HFFc6 (cell line): ENCODE results near the gene NRL. TPM values are rescaled to one million over a fixed set of nuclear protein-coding genes. Genes with fewer than 3 reads are reported as not detected.

ENCODE experiments used
- DNase-seq: peaks from one replicate; pipeline ENCODE4 v3.0.0-alpha.2; 2018
- H3K27ac Mint-ChIP-seq: 2 replicates; pipeline ENCODE4 v1.8.0; 2020; ENCODE audit warnings: mild to moderate bottlenecking, mixed read lengths
- H3K27me3 Mint-ChIP-seq: 2 replicates; pipeline ENCODE4 v1.8.0; 2021; ENCODE audit warnings: mild to moderate bottlenecking, moderate library complexity, mixed read lengths; ENCODE audit not compliant: insufficient read depth
- H3K36me3 Mint-ChIP-seq: 2 replicates; pipeline ENCODE4 v1.8.0; 2021; ENCODE audit warnings: low read depth, mixed read lengths
- H3K4me1 Mint-ChIP-seq: 2 replicates; pipeline ENCODE4 v1.8.0; 2020; ENCODE audit warnings: low read depth, mixed read lengths
- H3K4me3 Mint-ChIP-seq: 2 replicates; pipeline ENCODE4 v1.8.0; 2020; ENCODE audit warnings: mild to moderate bottlenecking, moderate library complexity, mixed read lengths
- H3K9me3 Mint-ChIP-seq: 2 replicates; pipeline ENCODE4 v1.8.0; 2020; ENCODE audit warnings: mild to moderate bottlenecking, mixed read lengths
- total RNA-seq, 6 experiments: library from RNA; stranded (reverse); fragmentation: NEBNext Ultra II Directional; extraction: Animal tissue kit (Norgen Biotek cat#: 25700); gene quantifications; 2 replicates in 1 of 6; 3 replicates in 5 of 6; pipeline ENCODE4 v1.2.3, GENCODE V29; 2021
- TF ChIP-seq, protein P1 (sequence below): fragments of 200-600 bp; sonication (generic); IDR thresholded peaks from 2 replicates; pipeline ENCODE4 v1.5.0; 2021; ENCODE audit warnings: antibody characterized with exemption, mild to moderate bottlenecking

Gene NRL
- total RNA-seq, 6 experiments from 2014 or later = 0.26 to 0.85 (median 0.49) TPM

DNA sequence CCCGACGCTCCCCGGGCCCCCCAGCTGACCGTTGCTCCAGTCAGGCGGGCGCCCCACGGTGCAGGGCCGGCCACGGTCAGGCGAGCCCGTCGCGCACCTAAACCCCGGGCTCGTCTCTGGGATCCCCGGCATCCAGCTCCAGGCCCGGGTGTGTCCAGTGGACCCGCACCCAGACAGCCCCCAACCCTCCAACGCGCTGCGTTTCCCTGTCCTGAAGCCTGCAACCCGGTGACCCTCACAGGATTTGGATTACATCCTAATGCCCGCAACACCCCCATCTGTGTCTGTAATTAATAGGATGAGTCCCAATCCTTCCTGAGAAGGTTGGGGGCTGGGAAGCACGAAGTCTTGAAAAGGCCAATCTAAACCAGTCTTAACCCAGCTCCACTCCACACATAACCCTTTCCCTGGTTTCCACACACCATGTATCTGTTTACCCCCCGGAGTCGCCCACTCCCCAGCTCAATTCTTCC, 33.0 kb downstream of the NRL start:
- H3K27me3 Mint-ChIP-seq = peaks cover 37% of the 10 kb centered on the region
- no peak overlapping the region for H3K27ac Mint-ChIP-seq
- H3K9me3 Mint-ChIP-seq = no peaks in the 10 kb centered on the region
- no peaks in the 10 kb centered on the region for H3K36me3 Mint-ChIP-seq
- H3K4me3 Mint-ChIP-seq = peak overlapping the region; percentile 75
- TF ChIP-seq, protein P1, sequence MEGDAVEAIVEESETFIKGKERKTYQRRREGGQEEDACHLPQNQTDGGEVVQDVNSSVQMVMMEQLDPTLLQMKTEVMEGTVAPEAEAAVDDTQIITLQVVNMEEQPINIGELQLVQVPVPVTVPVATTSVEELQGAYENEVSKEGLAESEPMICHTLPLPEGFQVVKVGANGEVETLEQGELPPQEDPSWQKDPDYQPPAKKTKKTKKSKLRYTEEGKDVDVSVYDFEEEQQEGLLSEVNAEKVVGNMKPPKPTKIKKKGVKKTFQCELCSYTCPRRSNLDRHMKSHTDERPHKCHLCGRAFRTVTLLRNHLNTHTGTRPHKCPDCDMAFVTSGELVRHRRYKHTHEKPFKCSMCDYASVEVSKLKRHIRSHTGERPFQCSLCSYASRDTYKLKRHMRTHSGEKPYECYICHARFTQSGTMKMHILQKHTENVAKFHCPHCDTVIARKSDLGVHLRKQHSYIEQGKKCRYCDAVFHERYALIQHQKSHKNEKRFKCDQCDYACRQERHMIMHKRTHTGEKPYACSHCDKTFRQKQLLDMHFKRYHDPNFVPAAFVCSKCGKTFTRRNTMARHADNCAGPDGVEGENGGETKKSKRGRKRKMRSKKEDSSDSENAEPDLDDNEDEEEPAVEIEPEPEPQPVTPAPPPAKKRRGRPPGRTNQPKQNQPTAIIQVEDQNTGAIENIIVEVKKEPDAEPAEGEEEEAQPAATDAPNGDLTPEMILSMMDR = no peak
- H3K4me1 Mint-ChIP-seq = no peaks in the 10 kb centered on the region
- no peak for DNase-seq

DNA sequence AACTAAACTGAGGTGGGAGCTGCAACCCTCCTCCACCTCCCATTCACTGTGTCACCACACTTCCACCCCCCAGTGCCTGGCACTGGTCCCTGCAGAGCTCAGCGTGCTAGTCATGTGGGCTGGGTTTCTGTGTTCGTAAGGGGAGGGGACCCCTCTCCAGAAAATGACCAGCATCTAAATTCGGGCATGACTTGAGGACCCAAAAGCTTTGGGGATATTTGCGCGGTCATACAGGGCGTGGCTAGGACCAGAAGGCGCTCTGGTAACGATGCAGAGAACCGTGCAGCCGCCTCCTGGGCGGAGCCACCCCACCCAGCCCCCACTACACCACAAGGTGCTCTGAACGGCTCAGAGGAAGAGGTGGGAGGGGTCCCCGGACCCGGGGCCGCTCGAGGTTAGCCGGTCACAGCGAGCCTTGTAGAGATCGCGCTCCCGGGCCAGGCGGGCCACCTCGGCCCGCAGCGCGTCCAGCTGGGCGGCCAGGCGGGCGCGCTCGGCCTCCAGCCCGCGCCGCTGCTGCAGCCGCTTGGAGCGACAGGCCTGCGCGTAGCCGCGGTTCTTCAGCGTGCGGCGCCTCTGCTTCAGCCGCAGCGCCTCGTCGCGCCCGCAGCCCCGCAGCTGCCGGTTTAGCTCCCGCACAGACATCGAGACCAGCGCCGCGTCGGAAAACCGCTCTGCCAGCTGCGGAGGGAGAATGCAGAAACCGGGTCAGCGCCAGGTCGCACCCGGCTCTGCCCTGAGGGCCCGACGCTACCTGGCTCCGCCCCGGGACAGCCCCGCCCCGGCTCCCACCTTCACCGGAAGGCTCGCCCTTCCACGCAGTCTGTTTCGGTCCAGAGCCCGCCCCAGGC, 33.6 kb downstream of the NRL start:
- H3K36me3 Mint-ChIP-seq = no peaks in the 10 kb centered on the region
- peaks cover 38% of the 10 kb centered on the region for H3K27me3 Mint-ChIP-seq

GRCh38 chr14:24080142-24080530, 34.6 kb downstream of the NRL start:
- Mint-ChIP-seq H3K27ac (no peak overlapping the region), H3K9me3 (no peaks in the 10 kb centered on the region)
- TF ChIP-seq, protein P1 = no peak

More for the DNA sequence above, 33.6 kb downstream of the NRL start:
- H3K4me3 Mint-ChIP-seq = peak overlapping the region; percentile 79
- H3K27ac Mint-ChIP-seq = no peak overlapping the region
- no peak for DNase-seq
- TF ChIP-seq, protein P1 = no peak
- H3K4me1 Mint-ChIP-seq = no peaks in the 10 kb centered on the region
- no peaks in the 10 kb centered on the region for H3K9me3 Mint-ChIP-seq

DNA sequence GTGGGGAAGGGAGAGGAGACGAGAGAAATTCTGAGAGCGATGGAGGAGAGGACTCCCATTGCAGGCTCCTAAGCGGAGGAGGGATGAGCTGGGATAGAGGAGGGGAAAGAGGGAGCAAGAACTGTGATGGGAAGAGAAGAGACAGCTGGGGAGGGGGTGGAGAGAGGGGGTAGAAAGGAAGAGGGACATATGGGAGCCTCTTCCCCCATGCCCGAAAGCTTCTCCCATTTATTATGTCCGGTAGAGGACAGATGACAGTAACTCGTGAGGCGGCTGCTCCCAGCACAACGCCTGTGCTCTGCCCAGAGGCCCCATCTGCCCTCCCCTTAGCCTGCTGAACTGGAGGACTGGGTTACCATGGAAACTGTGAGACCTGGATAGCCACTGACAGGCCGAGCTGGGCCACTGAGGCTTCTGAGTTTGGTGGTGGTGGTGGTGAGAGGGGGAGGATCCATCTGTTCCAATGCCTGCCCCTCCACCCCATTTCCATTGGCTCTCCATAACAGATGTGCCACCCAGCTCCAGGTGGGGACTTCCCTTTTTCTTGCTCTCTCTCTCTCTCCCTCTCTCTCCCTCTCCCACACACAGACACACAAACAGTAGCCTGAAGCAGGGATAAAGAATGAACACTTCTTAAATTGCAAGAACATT, 35.1 kb downstream of the NRL start:
- no peak for DNase-seq
- no peak overlapping the region for H3K27ac Mint-ChIP-seq
- H3K4me1 Mint-ChIP-seq = no peaks in the 10 kb centered on the region
- H3K36me3 Mint-ChIP-seq = no peaks in the 10 kb centered on the region
- H3K4me3 Mint-ChIP-seq = no peak overlapping the region
- TF ChIP-seq, protein P1 = no peak
- peaks cover 37% of the 10 kb centered on the region for H3K27me3 Mint-ChIP-seq
- H3K9me3 Mint-ChIP-seq = no peaks in the 10 kb centered on the region

More at GRCh38 chr14:24080142-24080530, 34.6 kb downstream of the NRL start:
- Mint-ChIP-seq H3K36me3 (no peaks in the 10 kb centered on the region), H3K4me1 (no peaks in the 10 kb centered on the region), H3K4me3 (peak overlapping the region; percentile 30; the same call in 1 of the 2 replicates), H3K27me3 (peaks cover 42% of the 10 kb centered on the region)
- no peak for DNase-seq

GRCh38 chr14:24078146-24078545, 36.6 kb downstream of the NRL start:
- H3K36me3 Mint-ChIP-seq = no peaks in the 10 kb centered on the region
- DNase-seq = no peak

More at GRCh38 chr14:24078146-24078545, 36.6 kb downstream of the NRL start:
- H3K27ac Mint-ChIP-seq = no peak overlapping the region
- TF ChIP-seq, protein P1 = no peak
- no peak overlapping the region for H3K4me3 Mint-ChIP-seq
- H3K9me3 Mint-ChIP-seq = no peaks in the 10 kb centered on the region
- H3K27me3 Mint-ChIP-seq = peaks cover 42% of the 10 kb centered on the region
- no peaks in the 10 kb centered on the region for H3K4me1 Mint-ChIP-seq
